ENCODE results near the gene RESF1. TPM values are rescaled to one million over a fixed set of nuclear protein-coding genes. Genes with fewer than 3 reads are reported as not detected.

Gene RESF1
- total and polyA plus RNA-seq, 2 of the 13 experiments (the other 11 are each of a cell fraction or from before 2014, with no cell fraction given), result 7.9 to 16.8 TPM

- POLR2A ChIA-PET, result no interaction called here
- Histone ChIP-seq H4K20me1 (ENCODE audit: insufficient read depth, low read length) (no peaks in the 10 kb centered on the region), H3K79me2 (ENCODE audit: insufficient read depth, low read length) (no peaks in the 10 kb centered on the region), H3K4me1 (ENCODE audit: insufficient read depth, low read length) (peaks cover 8% of the 10 kb centered on the region), H2AFZ (ENCODE audit: low read length) (no peak overlapping the region), H3K9me3 (ENCODE audit: low read length) (no peaks in the 10 kb centered on the region), H3K36me3 (replicated peaks in 1 of 2; ENCODE audit: control insufficient read depth in 1 of 2, insufficient read depth in 2 of 2, low read length in 2 of 2) (peaks cover 0 to 2% of the 10 kb centered on the region in 2 experiments; a peak in 1 of 5 replicates), H3K27ac (ENCODE audit: extremely low read length, insufficient read depth, low read length) (no peak overlapping the region), H3K27me3 (ENCODE audit: control insufficient read depth in 1 of 2, insufficient read depth in 2 of 2, low read length in 2 of 2) (no peaks in the 10 kb centered on the region), H3K4me3 (replicated peaks in 1 of 3; ENCODE audit: insufficient read depth in 1 of 3, low read depth in 2 of 3, low read length in 3 of 3) (no peak overlapping the region), H3K4me2 (ENCODE audit: low read depth, low read length) (no peak overlapping the region), H3K9ac (ENCODE audit: insufficient read depth, low read depth, low read length) (no peak overlapping the region)
- ATAC-seq, result no peak
- BruUV-seq (replicated peaks), result no TSS peak
- no peak for FAIRE-seq
- WGBS (ENCODE audit: low lambda C conversion rate), result 88% methylated on average over 7 of the region's 7 CpGs
- intact Hi-C loops (cut with micrococcal nuclease; ENCODE audit: unreplicated experiment), result no loop called here
- no peak for DNase-seq (ENCODE audit: low spot score)
- TF ChIP-seq ZSCAN12 (CRISPR knock-in tag; IDR thresholded peaks at IDR 0.05) (no peak), ZNF740 (CRISPR knock-in tag; IDR thresholded peaks at IDR 0.05) (no peak), MAFK (conservative IDR thresholded peaks at IDR 0.05 in 1 of 2, IDR thresholded peaks at IDR 0.05 in 1 of 2; ENCODE audit: low read length in 2 of 2) (peak; percentile 2 to 15; a peak in 1 of 4 replicates)
- TF ChIP-seq, protein P1, sequence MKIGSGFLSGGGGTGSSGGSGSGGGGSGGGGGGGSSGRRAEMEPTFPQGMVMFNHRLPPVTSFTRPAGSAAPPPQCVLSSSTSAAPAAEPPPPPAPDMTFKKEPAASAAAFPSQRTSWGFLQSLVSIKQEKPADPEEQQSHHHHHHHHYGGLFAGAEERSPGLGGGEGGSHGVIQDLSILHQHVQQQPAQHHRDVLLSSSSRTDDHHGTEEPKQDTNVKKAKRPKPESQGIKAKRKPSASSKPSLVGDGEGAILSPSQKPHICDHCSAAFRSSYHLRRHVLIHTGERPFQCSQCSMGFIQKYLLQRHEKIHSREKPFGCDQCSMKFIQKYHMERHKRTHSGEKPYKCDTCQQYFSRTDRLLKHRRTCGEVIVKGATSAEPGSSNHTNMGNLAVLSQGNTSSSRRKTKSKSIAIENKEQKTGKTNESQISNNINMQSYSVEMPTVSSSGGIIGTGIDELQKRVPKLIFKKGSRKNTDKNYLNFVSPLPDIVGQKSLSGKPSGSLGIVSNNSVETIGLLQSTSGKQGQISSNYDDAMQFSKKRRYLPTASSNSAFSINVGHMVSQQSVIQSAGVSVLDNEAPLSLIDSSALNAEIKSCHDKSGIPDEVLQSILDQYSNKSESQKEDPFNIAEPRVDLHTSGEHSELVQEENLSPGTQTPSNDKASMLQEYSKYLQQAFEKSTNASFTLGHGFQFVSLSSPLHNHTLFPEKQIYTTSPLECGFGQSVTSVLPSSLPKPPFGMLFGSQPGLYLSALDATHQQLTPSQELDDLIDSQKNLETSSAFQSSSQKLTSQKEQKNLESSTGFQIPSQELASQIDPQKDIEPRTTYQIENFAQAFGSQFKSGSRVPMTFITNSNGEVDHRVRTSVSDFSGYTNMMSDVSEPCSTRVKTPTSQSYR (CRISPR knock-in tag; IDR thresholded peaks at IDR 0.05; ENCODE audit: borderline replicate concordance), result no peak
- in situ Hi-C loops (cut with HindIII; ENCODE audit: extremely low pct_ligation_motif_present, low pct_unique_long_range_greater_than_20kb), result no loop called here
- CTCF ChIA-PET (ENCODE audit: low intra/inter-chr PET ratio, low total read pairs), result no interaction called here
These were observed 41.3 kb downstream of the RESF1 start for GRCh38 chr12:32000373-32001005.
